DOHH2 (cell line): Measurements from ENCODE around the gene RASL11A.

Experiments
- CTCF ChIP-seq: fragments of 200-600 bp; sonication (generic); IDR thresholded peaks from one replicate; pipeline ENCODE4 v1.5.1; 2014; ENCODE audit warnings: antibody characterized with exemption, mild to moderate bottlenecking, low read depth, low read length; ENCODE audit not compliant: poor library complexity, severe bottlenecking
- EZH2phosphoT487 ChIP-seq: fragments of 200-600 bp; sonication (generic); IDR thresholded peaks from 2 replicates; pipeline ENCODE4 v1.6.1; 2017; ENCODE audit warnings: borderline replicate concordance, mild to moderate bottlenecking, antibody characterized with exemption, low read length, moderate library complexity, mixed read lengths

GRCh38 chr13:27309401-27309958 is 38.9 kb downstream of the RASL11A start:
- no peak for TF ChIP-seq CTCF
- no peak for TF ChIP-seq EZH2phosphoT487
